ENCODE results near the gene LUC7L. TPM values are rescaled to one million over a fixed set of nuclear protein-coding genes. Genes with fewer than 3 reads are reported as not detected.
"Not testable (repeated sequence)": the region's sequence is repeated elsewhere in the genome, so short reads cannot be mapped to it uniquely, and the experiment has no call there.

Gene LUC7L
- total RNA-seq, 1 experiment from 2014 or later, result 137 TPM

GRCh38 chr16:163696-164095, 65.6 kb downstream of the LUC7L start:
- not testable (repeated sequence) for H3K4ac ChIP-seq (ENCODE audit: low read depth, low read length); H3K4me2 ChIP-seq (ENCODE audit: insufficient read depth, insufficient read length, low read length); H2BK12ac ChIP-seq (ENCODE audit: insufficient read length, low read depth, low read length); H2BK15ac ChIP-seq (ENCODE audit: low read depth, low read length); H4K20me1 ChIP-seq (ENCODE audit: control insufficient read depth, insufficient read depth, insufficient read length); H4K5ac ChIP-seq (ENCODE audit: insufficient read length, low read depth, low read length); H2AFZ ChIP-seq (ENCODE audit: low read length); H3K9me3 ChIP-seq (ENCODE audit: control insufficient read depth, low read depth, low read length); H3K27ac Mint-ChIP-seq; H2BK120ac ChIP-seq (ENCODE audit: low read depth, low read length, poor library complexity, severe bottlenecking); H3K56ac ChIP-seq (ENCODE audit: insufficient read length, low read depth, low read length); H3K23me2 ChIP-seq (ENCODE audit: insufficient read length, low read depth, low read length, poor library complexity, severe bottlenecking); H3K4me3 Mint-ChIP-seq; H3K14ac ChIP-seq (ENCODE audit: insufficient read depth, low read length); H4K8ac ChIP-seq (replicated peaks; ENCODE audit: insufficient read length, low read depth, low read length); H2AK5ac ChIP-seq (ENCODE audit: insufficient read length, low read length); H3K23ac ChIP-seq (ENCODE audit: insufficient read length, low read depth, low read length); H3K18ac ChIP-seq (ENCODE audit: insufficient read length, low read depth, low read length); H3K79me2 ChIP-seq (ENCODE audit: insufficient read depth, low read length); H3K9ac ChIP-seq (ENCODE audit: extremely low read depth, insufficient read length, low read length); H4K91ac ChIP-seq (ENCODE audit: insufficient read length, low read depth, low read length); H3K4me1 ChIP-seq (ENCODE audit: insufficient read depth, low read length); H3K36me3 Mint-ChIP-seq (ENCODE audit: insufficient read depth in 1 of 3, low read depth in 3 of 3); DNase-seq; H3K79me1 ChIP-seq (ENCODE audit: insufficient read depth, low read depth, low read length, poor library complexity, severe bottlenecking); H3K27ac ChIP-seq (ENCODE audit: insufficient read length, low read depth, low read length); H2BK20ac ChIP-seq (ENCODE audit: low read depth, low read length, poor library complexity, severe bottlenecking); H2BK5ac ChIP-seq (ENCODE audit: insufficient read length, low read length); H3K9me3 Mint-ChIP-seq; H3T11ph ChIP-seq (ENCODE audit: low read length)
- H3K27me3 ChIP-seq (ENCODE audit: insufficient read depth, low read length), result peaks cover 33% of the 10 kb centered on the region
- WGBS (ENCODE audit: extremely low coverage, insufficient read length, low lambda C conversion rate), result no CpG with 5 or more reads among the region's 3 CpGs
- peaks cover 71% of the 10 kb centered on the region for H3K27me3 Mint-ChIP-seq (ENCODE audit: low read depth)
- peaks cover 14 to 21% of the 10 kb centered on the region in 2 experiments for H3K4me1 Mint-ChIP-seq

- not testable (repeated sequence) for H3K23me2 ChIP-seq (ENCODE audit: insufficient read length, low read depth, low read length, poor library complexity, severe bottlenecking); H3K36me3 Mint-ChIP-seq (ENCODE audit: insufficient read depth in 1 of 3, low read depth in 3 of 3); H2AFZ ChIP-seq (ENCODE audit: low read length); H4K91ac ChIP-seq (ENCODE audit: insufficient read length, low read depth, low read length); H3K27ac Mint-ChIP-seq; H3K9me3 Mint-ChIP-seq; H2BK5ac ChIP-seq (ENCODE audit: insufficient read length, low read length); DNase-seq; H3K79me1 ChIP-seq (ENCODE audit: insufficient read depth, low read depth, low read length, poor library complexity, severe bottlenecking); H2BK120ac ChIP-seq (ENCODE audit: low read depth, low read length, poor library complexity, severe bottlenecking); H3K27ac ChIP-seq (ENCODE audit: insufficient read length, low read depth, low read length); H2AK5ac ChIP-seq (ENCODE audit: insufficient read length, low read length); H3K18ac ChIP-seq (ENCODE audit: insufficient read length, low read depth, low read length); H3K9me3 ChIP-seq (ENCODE audit: control insufficient read depth, low read depth, low read length); H3K4ac ChIP-seq (ENCODE audit: low read depth, low read length); H2BK12ac ChIP-seq (ENCODE audit: insufficient read length, low read depth, low read length); H4K20me1 ChIP-seq (ENCODE audit: control insufficient read depth, insufficient read depth, insufficient read length); H3K56ac ChIP-seq (ENCODE audit: insufficient read length, low read depth, low read length); H4K5ac ChIP-seq (ENCODE audit: insufficient read length, low read depth, low read length); H3K79me2 ChIP-seq (ENCODE audit: insufficient read depth, low read length); H3K9ac ChIP-seq (ENCODE audit: extremely low read depth, insufficient read length, low read length); H3K4me2 ChIP-seq (ENCODE audit: insufficient read depth, insufficient read length, low read length); H2BK15ac ChIP-seq (ENCODE audit: low read depth, low read length); H3K4me1 ChIP-seq (ENCODE audit: insufficient read depth, low read length); H3K14ac ChIP-seq (ENCODE audit: insufficient read depth, low read length); H3K23ac ChIP-seq (ENCODE audit: insufficient read length, low read depth, low read length); H3T11ph ChIP-seq (ENCODE audit: low read length); H4K8ac ChIP-seq (replicated peaks; ENCODE audit: insufficient read length, low read depth, low read length); H2BK20ac ChIP-seq (ENCODE audit: low read depth, low read length, poor library complexity, severe bottlenecking)
- H3K27me3 ChIP-seq (ENCODE audit: insufficient read depth, low read length), result peaks cover 29% of the 10 kb centered on the region
- Mint-ChIP-seq H3K4me3 (peak overlapping the region in 1 of 2 experiments; percentile 35; a peak in 1 of 5 replicates), H3K27me3 (ENCODE audit: low read depth) (peaks cover 69% of the 10 kb centered on the region), H3K4me1 (peaks cover 11 to 20% of the 10 kb centered on the region in 2 experiments)
- no CpG with 5 or more reads among the region's 10 CpGs for WGBS (ENCODE audit: extremely low coverage, insufficient read length, low lambda C conversion rate)
Observed at GRCh38 chr16:163139-163538, 66.1 kb downstream of the LUC7L start.
